Parathyroid adenoma (tissue), 2 donors: ENCODE data around the gene DCST1.

Experiments used
- H2AFZ ChIP-seq: fragments of 300-600 bp; sonication (generic); one replicate; pipeline ENCODE4 v1.7.0; 2017; ENCODE audit warnings: antibody characterized with exemption, mild to moderate bottlenecking
- H3K27ac ChIP-seq: fragments of 300-600 bp; sonication (generic); one replicate; pipeline ENCODE4 v1.7.0; 2017
- H3K27me3 ChIP-seq: fragments of 300-600 bp; sonication (generic); one replicate; pipeline ENCODE4 v1.7.0; 2017; ENCODE audit warnings: low read length; ENCODE audit not compliant: control insufficient read depth, insufficient read depth
- H3K36me3 ChIP-seq: fragments of 300-600 bp; sonication (generic); one replicate; pipeline ENCODE4 v1.7.0; 2017; ENCODE audit warnings: low read length; ENCODE audit not compliant: control insufficient read depth, insufficient read depth
- H3K4me1 ChIP-seq: fragments of 300-600 bp; sonication (generic); one replicate; pipeline ENCODE4 v1.7.0; 2017; ENCODE audit warnings: control low read depth
- H3K4me2 ChIP-seq: fragments of 300-600 bp; sonication (generic); one replicate; pipeline ENCODE4 v1.7.0; 2017; ENCODE audit warnings: low read length
- H3K4me3 ChIP-seq: fragments of 300-600 bp; sonication (generic); one replicate; pipeline ENCODE4 v1.7.0; 2017; ENCODE audit warnings: low read depth, low read length
- H3K79me2 ChIP-seq: fragments of 300-600 bp; sonication (generic); one replicate; pipeline ENCODE4 v1.7.0; 2017; ENCODE audit warnings: control low read depth
- H3K9ac ChIP-seq: fragments of 300-600 bp; sonication (generic); one replicate; pipeline ENCODE4 v1.7.0; 2017; ENCODE audit warnings: mild to moderate bottlenecking
- H3K9me3 ChIP-seq: fragments of 300-600 bp; sonication (generic); one replicate; pipeline ENCODE4 v1.7.0; 2017; ENCODE audit warnings: low read length; ENCODE audit not compliant: control insufficient read depth
- TF ChIP-seq, protein P1 (sequence below): fragments of 300-600 bp; sonication (generic); IDR thresholded peaks from one replicate; pipeline ENCODE4 v1.7.0; 2017; ENCODE audit warnings: antibody characterized with exemption, mild to moderate bottlenecking
- donor health status: primary hyperparathyroidism.

Gene DCST1

DNA sequence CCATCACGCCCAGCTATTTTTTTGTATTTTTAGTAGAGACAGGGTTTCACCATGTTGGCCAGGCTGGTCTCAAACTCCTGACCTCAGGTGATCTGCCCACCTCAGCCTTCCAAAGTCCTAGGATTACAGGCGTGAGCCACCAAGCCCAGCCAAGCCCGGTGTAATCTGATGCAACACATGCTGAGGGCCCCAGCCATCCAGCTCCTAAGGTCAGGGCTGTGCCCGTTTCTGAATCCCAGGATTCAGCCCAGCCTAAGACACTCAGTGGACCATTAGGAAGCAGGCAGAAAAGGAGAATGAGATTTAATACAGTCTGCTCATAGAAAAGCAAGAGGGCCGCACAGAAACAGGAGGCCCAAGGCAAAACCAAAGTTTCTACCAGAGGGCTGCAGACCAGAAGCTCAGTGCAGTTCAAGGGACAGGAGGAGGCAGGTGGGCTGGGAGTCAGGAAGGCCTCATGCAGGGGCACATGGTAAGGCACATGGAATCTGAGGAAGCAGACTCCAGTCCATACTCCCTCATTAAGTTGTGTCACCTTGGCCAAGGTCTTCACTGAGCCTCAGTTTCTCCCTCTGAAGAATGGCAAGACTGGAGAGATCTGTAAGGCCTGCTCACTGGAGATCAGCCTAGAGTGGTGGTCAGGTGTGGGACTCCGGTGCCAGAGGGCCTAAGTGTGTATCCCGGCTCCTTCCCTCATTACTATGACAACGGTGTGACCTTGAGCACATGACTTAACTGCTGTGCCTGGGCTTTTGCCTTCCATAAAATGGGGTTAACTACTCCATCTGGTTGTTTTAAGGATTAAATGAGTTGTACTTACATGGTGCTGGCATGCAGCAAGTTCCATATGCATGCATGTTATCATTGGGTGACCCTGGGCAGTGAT lies 15.1 kb downstream of the DCST1 start:
- H3K4me1 ChIP-seq, result no peaks in the 10 kb centered on the region
- no peaks in the 10 kb centered on the region for H3K9me3 ChIP-seq
- H3K27ac ChIP-seq, result no peak overlapping the region
- TF ChIP-seq, protein P1, sequence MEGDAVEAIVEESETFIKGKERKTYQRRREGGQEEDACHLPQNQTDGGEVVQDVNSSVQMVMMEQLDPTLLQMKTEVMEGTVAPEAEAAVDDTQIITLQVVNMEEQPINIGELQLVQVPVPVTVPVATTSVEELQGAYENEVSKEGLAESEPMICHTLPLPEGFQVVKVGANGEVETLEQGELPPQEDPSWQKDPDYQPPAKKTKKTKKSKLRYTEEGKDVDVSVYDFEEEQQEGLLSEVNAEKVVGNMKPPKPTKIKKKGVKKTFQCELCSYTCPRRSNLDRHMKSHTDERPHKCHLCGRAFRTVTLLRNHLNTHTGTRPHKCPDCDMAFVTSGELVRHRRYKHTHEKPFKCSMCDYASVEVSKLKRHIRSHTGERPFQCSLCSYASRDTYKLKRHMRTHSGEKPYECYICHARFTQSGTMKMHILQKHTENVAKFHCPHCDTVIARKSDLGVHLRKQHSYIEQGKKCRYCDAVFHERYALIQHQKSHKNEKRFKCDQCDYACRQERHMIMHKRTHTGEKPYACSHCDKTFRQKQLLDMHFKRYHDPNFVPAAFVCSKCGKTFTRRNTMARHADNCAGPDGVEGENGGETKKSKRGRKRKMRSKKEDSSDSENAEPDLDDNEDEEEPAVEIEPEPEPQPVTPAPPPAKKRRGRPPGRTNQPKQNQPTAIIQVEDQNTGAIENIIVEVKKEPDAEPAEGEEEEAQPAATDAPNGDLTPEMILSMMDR, result no peak
- H3K36me3 ChIP-seq, result no peaks in the 10 kb centered on the region
- H3K4me3 ChIP-seq, result no peak overlapping the region
- H3K79me2 ChIP-seq, result no peaks in the 10 kb centered on the region
- no peak overlapping the region for H2AFZ ChIP-seq
- no peaks in the 10 kb centered on the region for H3K27me3 ChIP-seq
- H3K4me2 ChIP-seq, result no peak overlapping the region
- no peak overlapping the region for H3K9ac ChIP-seq

- Histone ChIP-seq H2AFZ (peak overlapping the region; percentile 66), H3K79me2 (no peaks in the 10 kb centered on the region), H3K27ac (peak overlapping the region; percentile 58), H3K36me3 (no peaks in the 10 kb centered on the region), H3K4me2 (peak overlapping the region; percentile 98), H3K9me3 (no peaks in the 10 kb centered on the region), H3K4me1 (no peaks in the 10 kb centered on the region), H3K27me3 (no peaks in the 10 kb centered on the region), H3K9ac (no peak overlapping the region), H3K4me3 (peak overlapping the region; percentile 68)
- TF ChIP-seq, protein P1, result no peak
Measured at GRCh38 chr1:155049651-155050559, 16.3 kb downstream of the DCST1 start.

DNA sequence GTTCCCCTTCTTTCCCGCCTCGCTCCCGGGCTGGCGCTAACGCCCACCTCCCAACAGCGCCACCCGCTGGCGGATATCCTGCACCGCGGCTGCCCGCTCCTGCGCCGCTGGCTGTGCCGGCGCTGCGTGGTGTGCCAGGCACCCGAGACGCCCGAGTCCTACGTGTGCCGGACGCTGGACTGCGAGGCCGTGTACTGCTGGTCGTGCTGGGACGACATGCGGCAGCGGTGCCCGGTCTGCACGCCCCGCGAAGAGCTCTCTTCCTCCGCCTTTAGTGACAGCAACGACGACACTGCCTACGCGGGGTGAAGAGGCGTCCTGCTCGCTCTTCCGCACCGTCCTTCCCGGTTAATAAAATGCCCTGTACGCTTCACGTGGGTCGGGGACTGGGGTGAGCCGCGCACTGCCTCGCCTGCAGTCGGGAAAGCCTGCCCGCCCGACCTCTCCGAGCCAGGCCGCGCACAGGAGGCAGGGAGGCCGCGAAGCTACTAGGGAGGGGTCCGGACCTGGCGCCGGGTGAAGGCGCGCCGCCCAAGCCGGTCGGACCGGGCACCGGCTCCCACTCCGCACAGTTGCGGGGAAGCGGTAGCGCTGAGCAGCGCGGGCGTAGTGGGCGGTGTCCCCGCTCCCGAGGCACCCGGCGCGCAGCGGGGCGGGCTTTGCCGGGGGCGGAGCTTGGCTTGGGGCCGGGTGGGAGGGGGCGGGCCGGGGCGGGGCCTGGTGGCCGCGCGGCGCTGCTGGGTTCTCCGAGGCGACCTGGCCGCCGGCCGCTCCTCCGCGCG lies 17.1 kb downstream of the DCST1 start, which contains the start of gene ADAM15:
Gene ADAM15, plus strand, starts transcription at position 757 of the 782 bp plus-strand sequence. CDS start 71 bp downstream, outside the sequence.
- Histone ChIP-seq H3K4me1 (no peaks in the 10 kb centered on the region), H3K9me3 (no peaks in the 10 kb centered on the region)
- TF ChIP-seq, protein P1, result peak; percentile 60

GRCh38 chr1:155051342-155051776 lies 17.7 kb downstream of the DCST1 start:
- peak overlapping the region; percentile 21 for H3K9ac ChIP-seq
- peak overlapping the region; percentile 97 for H3K4me2 ChIP-seq
- H3K27ac ChIP-seq, result peak overlapping the region; percentile 66
- peak overlapping the region; percentile 82 for H3K4me3 ChIP-seq
- no peaks in the 10 kb centered on the region for H3K36me3 ChIP-seq
- H3K79me2 ChIP-seq, result no peaks in the 10 kb centered on the region
- no peaks in the 10 kb centered on the region for H3K9me3 ChIP-seq
- no peaks in the 10 kb centered on the region for H3K27me3 ChIP-seq
- peak overlapping the region; percentile 68 for H2AFZ ChIP-seq
- TF ChIP-seq, protein P1, result no peak
- no peaks in the 10 kb centered on the region for H3K4me1 ChIP-seq

More for the DNA sequence above, 17.1 kb downstream of the DCST1 start, which contains the start of gene ADAM15:
- no peaks in the 10 kb centered on the region for H3K27me3 ChIP-seq
- H3K36me3 ChIP-seq, result no peaks in the 10 kb centered on the region
- H3K79me2 ChIP-seq, result no peaks in the 10 kb centered on the region
- peak within 1 kb of the TSS; percentile 68 for H2AFZ ChIP-seq
- H3K27ac ChIP-seq, result peak within 1 kb of the TSS; percentile 66
- H3K9ac ChIP-seq, result peak within 1 kb of the TSS; percentile 21
- peak within 1 kb of the TSS; percentile 82 for H3K4me3 ChIP-seq
- H3K4me2 ChIP-seq, result peak within 1 kb of the TSS; percentile 98
